Measurements from ENCODE around the gene KRTAP4-16. TPM values are rescaled to one million over a fixed set of nuclear protein-coding genes. Genes with fewer than 3 reads are reported as not detected.

The KRTAP4-16 gene
- total and polyA plus RNA-seq, 2 of the 8 experiments (the other 6 are each of a cell fraction or from before 2014, with no cell fraction given) = not detected

DNA sequence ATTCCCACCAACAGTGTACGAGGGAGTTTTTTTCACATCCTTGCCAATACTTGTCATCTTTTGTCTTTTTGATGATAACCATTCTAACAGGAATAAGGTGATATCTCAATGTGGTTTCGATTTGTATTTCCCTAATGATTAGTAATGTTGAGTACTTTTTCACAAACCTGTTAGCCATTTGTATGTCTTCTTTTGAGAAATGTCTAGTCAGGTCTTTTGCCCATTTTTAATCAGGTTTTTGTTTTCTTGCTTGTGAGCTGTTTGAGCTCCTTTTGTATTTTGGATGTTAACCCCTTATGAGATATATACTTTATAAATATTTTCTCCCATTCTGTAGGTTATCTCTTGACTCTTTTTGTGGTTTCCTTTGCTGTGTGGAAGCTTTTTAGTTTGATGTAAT, 49.5 kb upstream of the KRTAP4-16 start (continued):
- TF ChIP-seq RAD21 (IDR thresholded peaks at IDR 0.05 in 1 of 2, conservative IDR thresholded peaks at IDR 0.05 in 1 of 2; ENCODE audit: low read depth in 2 of 2, low read length in 2 of 2) (no peak), EP300 (IDR thresholded peaks at IDR 0.05; ENCODE audit: borderline replicate concordance in 1 of 2, low read depth in 2 of 2, low read length in 2 of 2) (no peak), SUZ12 (IDR thresholded peaks at IDR 0.05; ENCODE audit: low read length) (no peak), MAFK (IDR thresholded peaks at IDR 0.05; ENCODE audit: low read depth, low read length) (no peak), KDM5A (IDR thresholded peaks at IDR 0.05; ENCODE audit: low read length) (no peak), NRF1 (IDR thresholded peaks at IDR 0.05; ENCODE audit: low read depth, low read length) (no peak), TCF12 (IDR thresholded peaks at IDR 0.05; ENCODE audit: low read depth, low read length) (no peak), HDAC6 (IDR thresholded peaks at IDR 0.05; ENCODE audit: low read depth, low read length) (no peak)
